K562 (cell line): ENCODE measurements around the gene WASF3. TPM values are rescaled to one million over a fixed set of nuclear protein-coding genes. Genes with fewer than 3 reads are reported as not detected.

Experiments used
- ATAC-seq: fragments of 200-7000 bp; cut with Tn5 transposase; 3 replicates; pipeline ENCODE4 v1.9.1; 2020; ENCODE audit warnings: moderate library complexity
- BruUV-seq: library from RNA; stranded (reverse); fragments of 400-500 nt; replicated peaks from 2 replicates; lab custom pipeline; 2021; lab: Mats Ljungman, UMichigan
- CTCF ChIA-PET: fragments of 300-600 bp; formaldehyde crosslinking; extraction: SDS; loops from one replicate; lab custom pipeline; 2021; ENCODE audit warnings: low intra/inter-chr PET ratio; lab: Yijun Ruan, JAX
- POLR2A ChIA-PET: fragments of 300-600, 350-650 bp; sonication (Branson Sonifier 250); formaldehyde crosslinking; extraction: SDS; loops from one replicate; lab custom pipeline; 2021; ENCODE audit warnings: antibody characterized with exemption, inconsistent platforms; lab: Yijun Ruan, JAX
- DNase-seq, 4 experiments: peaks; one replicate each; pipeline versions ENCODE4 v3.0.0 to v3.0.0-alpha.2; 2011 to 2018; ENCODE audit warnings: low spot score in 3 of 4, mixed read lengths in 3 of 4; ENCODE audit errors: extremely low read depth in 1 of 4
- FAIRE-seq: peaks from 2 replicates; lab custom pipeline; 2011; peaks lifted over from hg19 to GRCh38; lab: Jason Lieb, UNC
- H2AFZ ChIP-seq: 2 replicates; pipeline ENCODE4 v1.6.0; 2011; ENCODE audit warnings: low read depth, low read length, control low read depth, inconsistent platforms
- H3K27ac ChIP-seq: fragments of 200-600 bp; 3 replicates; pipeline ENCODE4 v1.8.0; 2011; ENCODE audit warnings: low read depth, mild to moderate bottlenecking, control low read depth, inconsistent platforms, low read length, moderate library complexity, mixed read lengths; ENCODE audit errors: extremely low read depth
- H3K27me3 ChIP-seq, 2 experiments: fragments of 300-600 bp in 1 of 2; 2 replicates in 1 of 2; 3 replicates in 1 of 2; pipeline versions ENCODE4 v1.6.0 to v1.8.0; 2011; ENCODE audit warnings: inconsistent platforms in 2 of 2, low read length in 2 of 2, mild to moderate bottlenecking in 1 of 2, mixed read lengths in 1 of 2, moderate library complexity in 1 of 2; ENCODE audit not compliant: control insufficient read depth in 2 of 2, insufficient read depth in 2 of 2
- H3K36me3 ChIP-seq: fragments of 300-600 bp; 3 replicates; pipeline ENCODE4 v1.8.0; 2011; ENCODE audit warnings: mild to moderate bottlenecking, low read length, inconsistent platforms; ENCODE audit not compliant: control insufficient read depth, insufficient read depth
- H3K4me1 ChIP-seq, 2 experiments: fragments of 200-600 bp in 1 of 2; replicated peaks in 1 of 2; 2 replicates in 1 of 2; 3 replicates in 1 of 2; pipeline versions ENCODE4 v1.5.1 to v1.8.0; 2011; ENCODE audit warnings: inconsistent platforms in 2 of 2, low read length in 2 of 2, mild to moderate bottlenecking in 1 of 2, mixed read lengths in 1 of 2, moderate library complexity in 1 of 2; ENCODE audit not compliant: control insufficient read depth in 2 of 2, insufficient read depth in 2 of 2
- H3K4me2 ChIP-seq: 2 replicates; pipeline ENCODE4 v1.6.1; 2011; ENCODE audit warnings: low read length, control low read depth, inconsistent platforms, mixed read lengths; ENCODE audit not compliant: insufficient read depth
- H3K4me3 ChIP-seq: fragments of 200-600 bp; sonication (generic), shearing (Covaris generic); 2 replicates; pipeline ENCODE4 v1.5.1; 2016; ENCODE audit warnings: control low read depth, inconsistent platforms
- H3K79me2 ChIP-seq: fragments of 200-600 bp; 3 replicates; pipeline ENCODE4 v1.8.0; 2011; ENCODE audit warnings: low read length, inconsistent platforms; ENCODE audit not compliant: control insufficient read depth, insufficient read depth
- H3K9ac ChIP-seq, 2 experiments: 2 replicates each; pipeline versions ENCODE4 v1.6.0 to v1.6.1; 2011; ENCODE audit warnings: low read depth in 2 of 2, low read length in 2 of 2, control low read depth in 1 of 2, inconsistent platforms in 1 of 2, mild to moderate bottlenecking in 1 of 2, mixed read lengths in 1 of 2; ENCODE audit not compliant: insufficient read depth in 1 of 2
- H3K9me1 ChIP-seq: one replicate; pipeline ENCODE4 v1.6.0; 2011; ENCODE audit warnings: inconsistent platforms, mild to moderate bottlenecking, low read length, moderate library complexity; ENCODE audit not compliant: control insufficient read depth, insufficient read depth
- H3K9me3 ChIP-seq: replicated peaks from 2 replicates; pipeline ENCODE4 v1.5.1; 2011; ENCODE audit warnings: low read depth, low read length, inconsistent platforms; ENCODE audit not compliant: control insufficient read depth, insufficient read depth
- H4K20me1 ChIP-seq: replicated peaks from 2 replicates; pipeline ENCODE4 v1.6.1; 2011; ENCODE audit warnings: low read length, inconsistent platforms, mixed read lengths; ENCODE audit not compliant: control insufficient read depth, insufficient read depth
- ARID3B ChIP-seq: fragments of 250-450 bp; sonication (Bioruptor Pico); IDR thresholded peaks from 2 replicates; pipeline ENCODE4 v1.4.0; 2020; ENCODE audit warnings: borderline replicate concordance
- BCOR ChIP-seq: fragments of 450-650 bp; IDR thresholded peaks from 2 replicates; pipeline ENCODE4 v1.6.1; 2016
- CTBP1 ChIP-seq: fragments of 450-650 bp; IDR thresholded peaks from 2 replicates; pipeline ENCODE4 v1.6.1; 2016; ENCODE audit warnings: borderline replicate concordance
- DLX4 ChIP-seq: fragments of 250-450 bp; sonication (Bioruptor Pico); IDR thresholded peaks from 2 replicates; pipeline ENCODE4 v1.6.1; 2021; ENCODE audit warnings: mild to moderate bottlenecking
- EGR1 ChIP-seq: fragments of 450-650 bp; conservative IDR thresholded peaks from 2 replicates; pipeline ENCODE4 v1.6.1; 2017; ENCODE audit warnings: mild to moderate bottlenecking
- ESRRB ChIP-seq: fragments of 250-450 bp; sonication (Bioruptor Pico); IDR thresholded peaks from 2 replicates; pipeline ENCODE4 v1.5.0; 2020; ENCODE audit warnings: mild to moderate bottlenecking, moderate library complexity, borderline replicate concordance
- MED1 ChIP-seq: sonication (generic); formaldehyde crosslinking; IDR thresholded peaks from 2 replicates; pipeline ENCODE4 v1.8.1; 2023; ENCODE audit warnings: missing genetic modification reagents, borderline replicate concordance
- NCOA6 ChIP-seq: fragments of 450-650 bp; IDR thresholded peaks from 2 replicates; pipeline ENCODE4 v1.6.1; 2017; ENCODE audit warnings: mild to moderate bottlenecking
- TRIM25 ChIP-seq: fragments of 450-650 bp; IDR thresholded peaks from 2 replicates; pipeline ENCODE4 v1.7.0; 2016; ENCODE audit warnings: borderline replicate concordance
- ZNF197 ChIP-seq: fragments of 200-800 bp; sonication (Bioruptor generic); IDR thresholded peaks from 2 replicates; pipeline ENCODE4 v1.6.1; 2016; ENCODE audit warnings: low read depth, missing genetic modification characterization, missing compliant biosample characterization
- ZNF280B ChIP-seq: fragments of 250-450 bp; sonication (Bioruptor Pico); IDR thresholded peaks from 2 replicates; pipeline ENCODE4 v1.5.1; 2021; ENCODE audit warnings: mild to moderate bottlenecking
- ZNF655 ChIP-seq: fragments of 250-450 bp; sonication (Bioruptor Pico); IDR thresholded peaks from 2 replicates; pipeline ENCODE4 v1.5.0; 2021
- WGBS: fragments of 100-300 bp; shearing (Covaris generic); methylation state at CpG from one replicate; pipeline ENCODE4 v1.1.6; 2016; ENCODE audit warnings: low coverage, mixed read lengths; ENCODE audit not compliant: insufficient coverage; ENCODE audit errors: missing lambda C conversion rate; 5-methylcytosine and 5-hydroxymethylcytosine counted together
- in situ Hi-C: fragments of 300-500 bp; cut with MboI; formaldehyde crosslinking; loops from 4 replicates; pipeline ENCODE4 v1.15.0; 2018; ENCODE audit warnings: inconsistent platforms, mixed read lengths
- intact Hi-C: fragments of 100-400 bp; cut with micrococcal nuclease; formaldehyde crosslinking; loops from 2 replicates; pipeline ENCODE4 v1.14.2; 2022
- polyA plus RNA-seq, 8 experiments: library from polyadenylated mRNA; depleted of rRNA in 4 of 8; stranded (reverse) in 5 of 8; unstranded in 3 of 8; fragments of >200 nt; fragmentation: Nextera tagmentation in 2 of 8; fragmentation: Illumina TruSeq in 1 of 8; extraction: Ambion mirVana in 2 of 8; extraction: Trizol in 1 of 8; gene quantifications; 2 replicates each; pipeline versions ENCODE4 v1.2.1 to v1.2.3, GENCODE V29; 2011 to 2014; ENCODE audit warnings: inconsistent platforms in 1 of 8, missing spikeins in 1 of 8
- total RNA-seq, 7 experiments: library from RNA; depleted of rRNA in 6 of 7; stranded (reverse); fragments of >200 nt in 6 of 7; fragmentation: Illumina TruSeq in 2 of 7; extraction: Trizol in 2 of 7; gene quantifications; 2 replicates each; pipeline versions ENCODE4 v1.2.1 to v1.2.3, GENCODE V29; 2011 to 2021; ENCODE audit warnings: low replicate concordance in 1 of 7

WASF3 gene
- total and polyA plus RNA-seq, 9 of the 15 experiments (the other 6 are each of a cell fraction or from before 2014, with no cell fraction given): 0.04 to 0.43 (median 0.11) TPM

GRCh38 chr13:26531742-26532141, 25.7 kb upstream of the WASF3 start:
- H3K79me2 ChIP-seq: no peaks in the 10 kb centered on the region
- no peak for TF ChIP-seq ZNF280B (CRISPR knock-in tag)
- TF ChIP-seq MED1 (CRISPR knock-in tag): no peak
- TF ChIP-seq ZNF655 (CRISPR knock-in tag): no peak
- TF ChIP-seq ESRRB (CRISPR knock-in tag): no peak
- no peak for TF ChIP-seq ZNF197 (CRISPR knock-in tag)
- no peak for TF ChIP-seq ARID3B (CRISPR knock-in tag)
- no peak for TF ChIP-seq CTBP1
- TF ChIP-seq TRIM25: no peak
- no peak for TF ChIP-seq BCOR
- no peak for TF ChIP-seq EGR1
- no peak for TF ChIP-seq DLX4 (CRISPR knock-in tag)
- TF ChIP-seq NCOA6: no peak
- no peak overlapping the region for H3K4me3 ChIP-seq
- no peak overlapping the region for H3K4me2 ChIP-seq
- H2AFZ ChIP-seq: no peak overlapping the region
- no peaks in the 10 kb centered on the region for H3K9me3 ChIP-seq
- no peaks in the 10 kb centered on the region for H4K20me1 ChIP-seq
- DNase-seq: no peak
- no peak overlapping the region for H3K27ac ChIP-seq
- POLR2A ChIA-PET: no interaction called here
- H3K36me3 ChIP-seq: no peaks in the 10 kb centered on the region
- CTCF ChIA-PET: interaction anchor here (0.7 kb wide), 1 partner anchor 43 kb away, joined by 3 read pairs; no protein-coding TSS in a partner anchor
- FAIRE-seq: no peak
- H3K9me1 ChIP-seq: no peaks in the 10 kb centered on the region
- ATAC-seq: no peak
- no peak overlapping the region for H3K9ac ChIP-seq
- WGBS: 0% methylated on average over 3 of the region's 3 CpGs
- H3K27me3 ChIP-seq: no peaks in the 10 kb centered on the region
- H3K4me1 ChIP-seq: no peaks in the 10 kb centered on the region
- no TSS peak for BruUV-seq
- intact Hi-C loops: no loop called here
- in situ Hi-C loops: no loop called here
